GM12878 (cell line): ENCODE results near the gene IL18.

Experiments used
- BRCA1 ChIP-seq: IDR thresholded peaks from 2 replicates; pipeline ENCODE4 v1.6.1; 2011; ENCODE audit warnings: low read depth, low read length, improper control_type of control experiment
- CBX3 ChIP-seq: fragments of 200-600 bp; sonication (generic); IDR thresholded peaks from 2 replicates; pipeline ENCODE4 v1.6.1; 2016; ENCODE audit warnings: low read depth, borderline replicate concordance
- CEBPB ChIP-seq, 2 experiments: fragments of 150-350 bp in 1 of 2; IDR thresholded peaks; 2 replicates each; pipeline ENCODE4 v1.6.1; 2012 to 2014; ENCODE audit warnings: low read depth in 2 of 2, low read length in 2 of 2, borderline replicate concordance in 1 of 2, inconsistent platforms in 1 of 2
- CTCF ChIP-seq, 3 experiments: IDR thresholded peaks in 2 of 3; conservative IDR thresholded peaks in 1 of 3; 2 replicates each; pipeline ENCODE4 v1.5.1; 2011; ENCODE audit warnings: low read depth in 3 of 3, low read length in 3 of 3, mild to moderate bottlenecking in 3 of 3, control low read depth in 2 of 3, moderate library complexity in 2 of 3, inconsistent platforms in 1 of 3, mixed read lengths in 1 of 3; ENCODE audit not compliant: control insufficient read depth in 2 of 3, insufficient read depth in 1 of 3; ENCODE audit errors: extremely low read depth in 1 of 3
- HDAC6 ChIP-seq: fragments of 200-600 bp; sonication (generic); IDR thresholded peaks from one replicate; pipeline ENCODE4 v1.8.0; 2017; ENCODE audit warnings: antibody characterized with exemption; ENCODE audit not compliant: unreplicated experiment
- MAX ChIP-seq: IDR thresholded peaks from 2 replicates; pipeline ENCODE4 v1.6.1; 2012; ENCODE audit warnings: low read depth, low read length, improper control_type of control experiment
- MEF2B ChIP-seq: fragments of 450-650 bp; IDR thresholded peaks from 2 replicates; pipeline ENCODE4 v1.6.1; 2018; ENCODE audit warnings: mild to moderate bottlenecking, moderate library complexity; ENCODE audit not compliant: partially characterized antibody, poor library complexity, severe bottlenecking
- PML ChIP-seq: IDR thresholded peaks from 2 replicates; pipeline ENCODE4 v1.6.1; 2012; ENCODE audit warnings: low read length, inconsistent platforms
- RBBP5 ChIP-seq: fragments of 200-600 bp; sonication (generic); conservative IDR thresholded peaks from 2 replicates; pipeline ENCODE4 v1.6.1; 2016
- SUZ12 ChIP-seq: fragments of 200-600 bp; sonication (generic); IDR thresholded peaks from one replicate; pipeline ENCODE4 v1.6.1; 2018; ENCODE audit warnings: antibody characterized with exemption, mild to moderate bottlenecking; ENCODE audit not compliant: unreplicated experiment
- TF ChIP-seq, protein P1 (sequence below): IDR thresholded peaks from 2 replicates; pipeline ENCODE4 v1.6.1; 2011; ENCODE audit warnings: low read depth, low read length, improper control_type of control experiment, borderline replicate concordance

- TF ChIP-seq HDAC6 = no peak
- TF ChIP-seq, protein P1, sequence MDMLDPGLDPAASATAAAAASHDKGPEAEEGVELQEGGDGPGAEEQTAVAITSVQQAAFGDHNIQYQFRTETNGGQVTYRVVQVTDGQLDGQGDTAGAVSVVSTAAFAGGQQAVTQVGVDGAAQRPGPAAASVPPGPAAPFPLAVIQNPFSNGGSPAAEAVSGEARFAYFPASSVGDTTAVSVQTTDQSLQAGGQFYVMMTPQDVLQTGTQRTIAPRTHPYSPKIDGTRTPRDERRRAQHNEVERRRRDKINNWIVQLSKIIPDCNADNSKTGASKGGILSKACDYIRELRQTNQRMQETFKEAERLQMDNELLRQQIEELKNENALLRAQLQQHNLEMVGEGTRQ = no peak
- no peak for TF ChIP-seq MAX
- TF ChIP-seq SUZ12 = no peak
- no peak for TF ChIP-seq CBX3
- TF ChIP-seq CTCF (IDR thresholded peaks at IDR 0.05 in 2 of 3, conservative IDR thresholded peaks at IDR 0.05 in 1 of 3; ENCODE audit: control insufficient read depth in 2 of 3, extremely low read depth in 1 of 3, insufficient read depth in 1 of 3, low read depth in 3 of 3, low read length in 3 of 3) = no peak
- no peak for TF ChIP-seq PML
- no peak for TF ChIP-seq MEF2B
- no peak for TF ChIP-seq CEBPB (IDR thresholded peaks at IDR 0.05; ENCODE audit: borderline replicate concordance in 1 of 2, low read depth in 2 of 2, low read length in 2 of 2)
- TF ChIP-seq RBBP5 = no peak
- TF ChIP-seq BRCA1 = no peak
These were observed 20.3 kb downstream of the IL18 start for GRCh38 chr11:112143597-112143996.
